Measurements from ENCODE around the gene MEDAG. TPM values are rescaled to one million over a fixed set of nuclear protein-coding genes. Genes with fewer than 3 reads are reported as not detected.
"Not testable (repeated sequence)": the region's sequence is repeated elsewhere in the genome, so short reads cannot be mapped to it uniquely, and the experiment has no call there.

The MEDAG gene
- total RNA-seq, 6 experiments from 2014 or later = 0.24 to 0.44 (median 0.30) TPM; not detected in 3

DNA sequence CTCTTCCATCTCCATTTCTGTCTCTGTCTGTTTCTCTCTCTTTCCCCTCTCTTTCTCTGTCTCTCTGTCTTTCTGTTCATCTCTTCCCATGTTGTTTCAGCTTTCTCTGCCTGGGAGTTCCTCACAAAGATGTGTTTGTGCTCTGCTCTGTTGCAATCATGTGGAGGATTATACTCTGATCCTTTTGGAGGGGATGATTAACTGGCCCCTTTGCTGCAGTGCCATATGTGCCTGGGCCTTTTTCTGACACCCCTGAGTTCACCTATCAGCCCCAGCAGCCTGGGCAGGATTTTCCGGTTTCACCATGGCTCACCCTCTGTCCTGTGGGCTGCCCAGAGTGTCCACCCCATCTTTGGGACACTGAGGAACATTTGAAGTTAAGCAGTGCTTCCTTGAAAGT lies 17.3 kb downstream of the MEDAG start:
- no peaks in the 10 kb centered on the region for H3K36me3 ChIP-seq
- TF ChIP-seq, protein P1, sequence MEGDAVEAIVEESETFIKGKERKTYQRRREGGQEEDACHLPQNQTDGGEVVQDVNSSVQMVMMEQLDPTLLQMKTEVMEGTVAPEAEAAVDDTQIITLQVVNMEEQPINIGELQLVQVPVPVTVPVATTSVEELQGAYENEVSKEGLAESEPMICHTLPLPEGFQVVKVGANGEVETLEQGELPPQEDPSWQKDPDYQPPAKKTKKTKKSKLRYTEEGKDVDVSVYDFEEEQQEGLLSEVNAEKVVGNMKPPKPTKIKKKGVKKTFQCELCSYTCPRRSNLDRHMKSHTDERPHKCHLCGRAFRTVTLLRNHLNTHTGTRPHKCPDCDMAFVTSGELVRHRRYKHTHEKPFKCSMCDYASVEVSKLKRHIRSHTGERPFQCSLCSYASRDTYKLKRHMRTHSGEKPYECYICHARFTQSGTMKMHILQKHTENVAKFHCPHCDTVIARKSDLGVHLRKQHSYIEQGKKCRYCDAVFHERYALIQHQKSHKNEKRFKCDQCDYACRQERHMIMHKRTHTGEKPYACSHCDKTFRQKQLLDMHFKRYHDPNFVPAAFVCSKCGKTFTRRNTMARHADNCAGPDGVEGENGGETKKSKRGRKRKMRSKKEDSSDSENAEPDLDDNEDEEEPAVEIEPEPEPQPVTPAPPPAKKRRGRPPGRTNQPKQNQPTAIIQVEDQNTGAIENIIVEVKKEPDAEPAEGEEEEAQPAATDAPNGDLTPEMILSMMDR (IDR thresholded peaks at IDR 0.05) = no peak
- no peak for TF ChIP-seq POLR2A (IDR thresholded peaks at IDR 0.05)
- no peak for DNase-seq
- H3K4me1 ChIP-seq = no peaks in the 10 kb centered on the region
- H3K27me3 ChIP-seq = no peaks in the 10 kb centered on the region
- H3K4me3 ChIP-seq = no peak overlapping the region
- intact Hi-C loops (cut with DNase I) = no loop called here
- H3K27ac ChIP-seq = no peak overlapping the region
- H3K9me3 ChIP-seq = no peaks in the 10 kb centered on the region
- ATAC-seq = no peak
- WGBS (ENCODE audit: insufficient coverage, low coverage, low lambda C conversion rate, missing lambda C conversion rate) = 40% methylated on average over 1 of the region's 1 CpG

DNA sequence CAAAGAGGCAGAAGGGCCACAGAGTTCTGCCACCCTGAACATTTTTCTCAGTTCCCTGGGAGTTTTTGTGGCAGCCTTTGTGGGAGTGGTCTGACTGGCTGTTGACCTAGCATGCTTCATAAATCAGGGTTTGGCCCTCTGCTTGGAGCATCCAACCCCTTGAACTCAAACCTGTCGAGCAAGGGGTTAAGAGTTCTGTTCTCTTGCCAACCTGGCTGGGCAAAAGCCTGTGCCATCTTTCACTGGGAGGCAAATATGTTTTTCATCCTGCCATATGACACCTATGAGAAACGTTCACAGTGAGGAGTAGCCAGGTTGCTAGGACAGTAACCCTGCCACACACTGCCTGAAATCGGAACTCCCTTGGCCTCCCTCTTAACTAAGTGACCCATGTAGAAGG lies 18.6 kb downstream of the MEDAG start:
- Histone ChIP-seq H3K36me3 (no peaks in the 10 kb centered on the region), H3K27me3 (no peaks in the 10 kb centered on the region), H3K9me3 (no peaks in the 10 kb centered on the region), H3K27ac (no peak overlapping the region), H3K4me1 (no peaks in the 10 kb centered on the region), H3K4me3 (no peak overlapping the region)
- DNase-seq = no peak
- no peak for ATAC-seq
- intact Hi-C loops (cut with DNase I) = no loop called here
- 51% methylated on average over 3 of the region's 3 CpGs for WGBS (ENCODE audit: insufficient coverage, low coverage, low lambda C conversion rate, missing lambda C conversion rate)
- TF ChIP-seq, protein P1 (IDR thresholded peaks at IDR 0.05) = no peak
- TF ChIP-seq POLR2A (IDR thresholded peaks at IDR 0.05) = no peak

DNA sequence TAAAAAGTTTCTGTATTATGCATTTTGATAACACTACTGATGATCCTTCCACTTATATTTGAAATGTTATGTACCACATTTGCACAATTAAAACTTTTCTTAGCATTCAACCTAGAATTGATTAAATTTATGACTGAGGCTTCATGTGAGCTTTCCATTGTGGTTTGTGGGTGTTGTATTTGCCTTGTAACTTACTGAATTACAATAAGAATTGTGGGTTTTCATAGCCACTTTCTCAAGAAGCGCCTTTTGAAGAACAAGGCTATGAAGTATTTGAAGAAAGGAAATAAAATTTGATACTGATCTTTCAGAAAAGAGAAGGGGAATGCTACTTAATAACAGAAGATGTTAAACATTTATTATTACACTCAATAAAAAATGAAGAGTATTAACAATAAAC lies 19.4 kb downstream of the MEDAG start:
- DNase-seq = no peak
- TF ChIP-seq POLR2A (IDR thresholded peaks at IDR 0.05) = no peak
- TF ChIP-seq, protein P1 (IDR thresholded peaks at IDR 0.05) = no peak
- Histone ChIP-seq H3K27me3 (no peaks in the 10 kb centered on the region), H3K4me1 (no peaks in the 10 kb centered on the region), H3K9me3 (no peaks in the 10 kb centered on the region), H3K4me3 (no peak overlapping the region), H3K27ac (no peak overlapping the region), H3K36me3 (no peaks in the 10 kb centered on the region)
- intact Hi-C loops (cut with DNase I) = no loop called here
- 68% methylated on average over 1 of the region's 1 CpG for WGBS (ENCODE audit: insufficient coverage, low coverage, low lambda C conversion rate, missing lambda C conversion rate)
- ATAC-seq = no peak

DNA sequence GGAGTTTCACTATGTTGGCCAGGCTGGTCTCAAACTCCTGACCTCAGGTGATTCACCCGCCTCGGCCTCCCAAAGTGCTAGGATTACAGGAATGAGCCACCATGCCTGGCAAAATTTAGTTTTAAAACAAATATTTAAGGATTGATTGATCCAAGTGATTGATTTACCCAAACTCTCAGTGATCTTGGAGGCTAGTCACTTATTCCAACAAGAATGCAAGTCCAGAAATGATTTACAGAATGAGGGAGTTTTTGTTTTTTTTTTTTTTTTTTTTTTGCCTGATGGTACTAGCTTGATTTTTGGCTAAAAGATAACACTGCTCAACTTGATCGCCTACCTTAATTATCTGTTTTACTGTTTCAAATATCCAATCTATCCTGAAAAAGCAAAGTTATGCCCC lies 20.7 kb downstream of the MEDAG start:
- no peaks in the 10 kb centered on the region for H3K9me3 ChIP-seq
- H3K27ac ChIP-seq = no peak overlapping the region
- no peaks in the 10 kb centered on the region for H3K36me3 ChIP-seq
- no peaks in the 10 kb centered on the region for H3K27me3 ChIP-seq
- DNase-seq (no peak), ATAC-seq (peak in 1 of 4 donors; percentile 49)
- no peaks in the 10 kb centered on the region for H3K4me1 ChIP-seq
- intact Hi-C loops (cut with DNase I) = no loop called here
- no peak overlapping the region for H3K4me3 ChIP-seq
- WGBS (ENCODE audit: insufficient coverage, low coverage, low lambda C conversion rate, missing lambda C conversion rate) = 36% methylated on average over 3 of the region's 3 CpGs
- TF ChIP-seq, protein P1 (IDR thresholded peaks at IDR 0.05) = no peak
- TF ChIP-seq POLR2A (IDR thresholded peaks at IDR 0.05) = no peak

DNA sequence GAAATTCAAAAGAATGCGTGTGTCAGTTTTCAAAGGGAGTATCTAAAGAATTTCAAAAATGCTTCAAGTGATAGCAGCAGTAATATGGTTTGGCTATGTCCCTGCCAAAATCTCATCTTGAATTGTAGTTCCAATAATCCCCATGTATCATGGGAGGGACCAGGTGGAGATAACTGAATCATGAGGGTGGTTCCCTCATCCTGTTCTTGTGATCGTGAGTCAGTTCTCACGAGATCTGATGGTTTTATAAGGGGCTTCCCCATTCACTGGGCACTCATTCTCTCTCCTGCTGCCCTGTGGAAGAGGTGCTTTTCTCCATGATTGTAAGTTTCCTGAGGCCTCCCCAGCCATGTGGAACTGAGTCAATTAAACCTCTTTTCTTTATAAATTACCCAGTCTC lies 21.1 kb downstream of the MEDAG start:
- H3K4me3 ChIP-seq; ATAC-seq; DNase-seq; H3K36me3 ChIP-seq; intact Hi-C loops (cut with DNase I); H3K27me3 ChIP-seq; H3K9me3 ChIP-seq; H3K27ac ChIP-seq; H3K4me1 ChIP-seq: not testable (repeated sequence)
- 82% methylated on average over 3 of the region's 3 CpGs for whole genome bisulfite sequencing (ENCODE audit: insufficient coverage, low coverage, low lambda C conversion rate, missing lambda C conversion rate)

Measured in right lobe of liver (tissue), 6 donors.